GM19467 (cell line): ENCODE results near the gene LTBP3.
A peak's percentile ranks its signal among the peaks of the same experiment; 100 is the strongest.

Experiments used
- ATAC-seq: cut with Tn5 transposase; IDR thresholded peaks from one replicate; pipeline ENCODE4 v1.9.1; 2021; ENCODE audit warnings: mild to moderate bottlenecking, moderate library complexity; ENCODE audit not compliant: unreplicated experiment

LTBP3 gene

GRCh38 chr11:65586247-65586630 is 28.1 kb upstream of the LTBP3 start:
- ATAC-seq: no peak

GRCh38 chr11:65585396-65586246 is 27.5 kb upstream of the LTBP3 start:
- ATAC-seq: no peak

GRCh38 chr11:65584723-65585171 is 26.6 kb upstream of the LTBP3 start:
- ATAC-seq: no peak

GRCh38 chr11:65584106-65584505 is 25.9 kb upstream of the LTBP3 start:
- no peak for ATAC-seq

GRCh38 chr11:65583589-65583988 is 25.4 kb upstream of the LTBP3 start:
- ATAC-seq: no peak

- ATAC-seq: no peak
These were observed 23.8 kb upstream of the LTBP3 start for GRCh38 chr11:65581928-65582327.

- ATAC-seq: no peak
These were observed 22.6 kb upstream of the LTBP3 start for GRCh38 chr11:65580756-65581155.

- ATAC-seq: no peak
These were observed 22.0 kb upstream of the LTBP3 start for GRCh38 chr11:65580031-65580692.

- no peak for ATAC-seq
These were observed 21.1 kb upstream of the LTBP3 start for GRCh38 chr11:65579291-65579690.

GRCh38 chr11:65578667-65579066 is 20.5 kb upstream of the LTBP3 start:
- no peak for ATAC-seq

GRCh38 chr11:65578134-65578533 is 20.0 kb upstream of the LTBP3 start:
- no peak for ATAC-seq

GRCh38 chr11:65577756-65578109 is 19.6 kb upstream of the LTBP3 start:
- no peak for ATAC-seq

- ATAC-seq: no peak
These were observed 19.0 kb upstream of the LTBP3 start for GRCh38 chr11:65576867-65577755.

GRCh38 chr11:65576232-65576866 is 18.2 kb upstream of the LTBP3 start:
- ATAC-seq: no peak

GRCh38 chr11:65575568-65576231 is 17.5 kb upstream of the LTBP3 start, which contains the start of gene EHBP1L1:
Gene EHBP1L1, plus strand, starts transcription at chr11:65576053. Its CDS starts 250 bp downstream, at chr11:65576303.
- ATAC-seq: no peak

- no peak for ATAC-seq
These were observed 16.8 kb upstream of the LTBP3 start for GRCh38 chr11:65574811-65575567.

- ATAC-seq: peak; percentile 28
These were observed 16.1 kb upstream of the LTBP3 start for GRCh38 chr11:65574109-65574810.

- no peak for ATAC-seq
These were observed 15.4 kb upstream of the LTBP3 start for GRCh38 chr11:65573391-65574079.
